Measurements from ENCODE around the gene CALML4. TPM values are rescaled to one million over a fixed set of nuclear protein-coding genes. Genes with fewer than 3 reads are reported as not detected.

Gene CALML4
- total RNA-seq, 1 experiment from 2014 or later = 19.5 TPM

DNA sequence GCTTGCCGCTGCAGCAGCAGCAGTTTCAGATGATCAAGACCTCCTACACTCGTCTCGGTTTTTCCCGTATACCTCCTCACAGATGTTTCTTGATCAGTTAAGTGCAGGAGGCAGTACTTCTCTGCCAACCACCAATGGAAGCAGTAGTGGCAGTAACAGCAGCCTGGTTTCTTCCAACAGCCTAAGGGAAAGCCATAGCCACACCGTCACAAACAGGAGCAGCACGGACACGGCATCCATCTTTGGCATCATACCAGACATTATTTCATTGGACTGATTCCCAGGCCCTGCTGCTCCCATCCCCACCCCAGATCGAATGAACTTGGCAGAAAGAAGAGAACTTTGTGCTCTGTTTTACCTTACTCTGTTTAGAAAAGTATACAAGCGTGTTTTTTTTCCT, 17.6 kb downstream of the CALML4 start:
- TF ChIP-seq, protein P1, sequence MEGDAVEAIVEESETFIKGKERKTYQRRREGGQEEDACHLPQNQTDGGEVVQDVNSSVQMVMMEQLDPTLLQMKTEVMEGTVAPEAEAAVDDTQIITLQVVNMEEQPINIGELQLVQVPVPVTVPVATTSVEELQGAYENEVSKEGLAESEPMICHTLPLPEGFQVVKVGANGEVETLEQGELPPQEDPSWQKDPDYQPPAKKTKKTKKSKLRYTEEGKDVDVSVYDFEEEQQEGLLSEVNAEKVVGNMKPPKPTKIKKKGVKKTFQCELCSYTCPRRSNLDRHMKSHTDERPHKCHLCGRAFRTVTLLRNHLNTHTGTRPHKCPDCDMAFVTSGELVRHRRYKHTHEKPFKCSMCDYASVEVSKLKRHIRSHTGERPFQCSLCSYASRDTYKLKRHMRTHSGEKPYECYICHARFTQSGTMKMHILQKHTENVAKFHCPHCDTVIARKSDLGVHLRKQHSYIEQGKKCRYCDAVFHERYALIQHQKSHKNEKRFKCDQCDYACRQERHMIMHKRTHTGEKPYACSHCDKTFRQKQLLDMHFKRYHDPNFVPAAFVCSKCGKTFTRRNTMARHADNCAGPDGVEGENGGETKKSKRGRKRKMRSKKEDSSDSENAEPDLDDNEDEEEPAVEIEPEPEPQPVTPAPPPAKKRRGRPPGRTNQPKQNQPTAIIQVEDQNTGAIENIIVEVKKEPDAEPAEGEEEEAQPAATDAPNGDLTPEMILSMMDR (IDR thresholded peaks at IDR 0.05; ENCODE audit: insufficient read depth in 1 of 2, low read depth in 1 of 2, low read length in 1 of 2, severe bottlenecking in 1 of 2, unreplicated experiment in 1 of 2) = no peak
- no peak overlapping the region for H3K27ac Mint-ChIP-seq (ENCODE audit: unreplicated experiment)
- DNase-seq = no peak
- H3K27me3 ChIP-seq (replicated peaks; ENCODE audit: control insufficient read depth, insufficient read depth, low read length) = no peaks in the 10 kb centered on the region
- ChIA-PET CTCF (no interaction called here), POLR2A (no interaction called here)
- H3K36me3 ChIP-seq (ENCODE audit: control insufficient read depth, insufficient read depth, low read length) = peaks cover 3% of the 10 kb centered on the region
- intact Hi-C loops (cut with micrococcal nuclease; ENCODE audit: unreplicated experiment) = no loop called here
- H3K36me3 Mint-ChIP-seq (ENCODE audit: insufficient read depth, unreplicated experiment) = peaks cover 83% of the 10 kb centered on the region
- H3K27me3 Mint-ChIP-seq (ENCODE audit: insufficient read depth, unreplicated experiment) = no peaks in the 10 kb centered on the region
- no peak overlapping the region for H3K4me3 ChIP-seq (ENCODE audit: low read depth, low read length)
- no peaks in the 10 kb centered on the region for H3K9me3 Mint-ChIP-seq (ENCODE audit: unreplicated experiment)
- no peaks in the 10 kb centered on the region for H3K4me1 Mint-ChIP-seq (ENCODE audit: low read depth, unreplicated experiment)
- H3K4me3 Mint-ChIP-seq (ENCODE audit: unreplicated experiment) = no peak overlapping the region
- BruUV-seq (replicated peaks) = no TSS peak
- no peaks in the 10 kb centered on the region for H3K4me1 ChIP-seq
- no peaks in the 10 kb centered on the region for H3K9me3 ChIP-seq

DNA sequence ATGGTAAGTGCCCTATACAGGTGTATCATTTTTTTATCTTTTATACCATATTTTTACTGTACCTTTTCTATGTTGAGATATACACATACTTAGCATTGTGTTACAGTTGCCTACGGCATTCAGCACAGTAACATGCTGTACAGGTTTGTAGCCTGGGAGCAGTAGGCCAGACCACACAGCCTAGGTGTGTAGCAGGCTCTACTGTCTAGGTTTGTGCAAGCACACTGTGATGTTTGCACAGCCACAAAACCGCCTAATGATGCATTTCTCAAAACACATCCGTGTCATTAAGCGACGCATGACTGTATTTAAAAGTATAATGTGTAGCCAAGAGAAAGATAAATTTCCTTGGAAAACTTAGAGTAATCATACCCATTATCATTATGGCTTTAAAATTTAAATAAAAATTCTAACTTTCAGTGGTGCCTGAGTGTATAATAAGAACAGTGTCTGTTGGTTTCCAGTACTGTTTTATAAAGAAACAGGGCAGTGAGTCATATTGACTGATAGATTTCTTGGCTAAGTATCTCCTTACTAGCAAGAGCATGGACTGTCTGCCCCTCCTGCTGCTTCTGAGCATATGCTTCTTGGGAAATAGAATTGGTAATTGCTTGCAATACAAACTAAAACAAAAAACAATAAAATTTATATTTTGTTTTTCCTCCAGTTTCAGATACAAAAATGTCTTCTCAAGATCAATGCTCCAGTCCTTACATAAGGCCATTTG, 18.3 kb downstream of the CALML4 start:
- Mint-ChIP-seq H3K36me3 (ENCODE audit: insufficient read depth, unreplicated experiment) (peaks cover 77% of the 10 kb centered on the region), H3K4me1 (ENCODE audit: low read depth, unreplicated experiment) (no peaks in the 10 kb centered on the region), H3K27ac (ENCODE audit: unreplicated experiment) (no peak overlapping the region), H3K27me3 (ENCODE audit: insufficient read depth, unreplicated experiment) (no peaks in the 10 kb centered on the region), H3K9me3 (ENCODE audit: unreplicated experiment) (no peaks in the 10 kb centered on the region), H3K4me3 (ENCODE audit: unreplicated experiment) (no peak overlapping the region)
- TF ChIP-seq, protein P1 (IDR thresholded peaks at IDR 0.05; ENCODE audit: insufficient read depth in 1 of 2, low read depth in 1 of 2, low read length in 1 of 2, severe bottlenecking in 1 of 2, unreplicated experiment in 1 of 2) = no peak
- DNase-seq = no peak
- Histone ChIP-seq H3K36me3 (ENCODE audit: control insufficient read depth, insufficient read depth, low read length) (peaks cover 3% of the 10 kb centered on the region), H3K4me1 (no peaks in the 10 kb centered on the region), H3K9me3 (no peaks in the 10 kb centered on the region), H3K27me3 (replicated peaks; ENCODE audit: control insufficient read depth, insufficient read depth, low read length) (no peaks in the 10 kb centered on the region), H3K4me3 (ENCODE audit: low read depth, low read length) (no peak overlapping the region)
- ChIA-PET POLR2A (interaction anchor here (0.6 kb wide), 1 partner anchor 665 kb away, joined by 3 read pairs; no protein-coding TSS in a partner anchor), CTCF (no interaction called here)
- no TSS peak for BruUV-seq (replicated peaks)
- intact Hi-C loops (cut with micrococcal nuclease; ENCODE audit: unreplicated experiment) = no loop called here

GRCh38 chr15:68184616-68185480, 20.3 kb downstream of the CALML4 start:
- BruUV-seq (replicated peaks) = no TSS peak
- H3K36me3 Mint-ChIP-seq (ENCODE audit: insufficient read depth, unreplicated experiment) = peaks cover 74% of the 10 kb centered on the region

More at GRCh38 chr15:68184616-68185480, 20.3 kb downstream of the CALML4 start:
- no peaks in the 10 kb centered on the region for H3K27me3 Mint-ChIP-seq (ENCODE audit: insufficient read depth, unreplicated experiment)
- no peaks in the 10 kb centered on the region for H3K27me3 ChIP-seq (replicated peaks; ENCODE audit: control insufficient read depth, insufficient read depth, low read length)
- H3K4me1 ChIP-seq = no peaks in the 10 kb centered on the region
- no peak overlapping the region for H3K4me3 Mint-ChIP-seq (ENCODE audit: unreplicated experiment)
- TF ChIP-seq, protein P1 (IDR thresholded peaks at IDR 0.05; ENCODE audit: insufficient read depth in 1 of 2, low read depth in 1 of 2, low read length in 1 of 2, severe bottlenecking in 1 of 2, unreplicated experiment in 1 of 2) = no peak
- no peaks in the 10 kb centered on the region for H3K9me3 ChIP-seq
- intact Hi-C loops (cut with micrococcal nuclease; ENCODE audit: unreplicated experiment) = no loop called here
- no peak overlapping the region for H3K4me3 ChIP-seq (ENCODE audit: low read depth, low read length)
- no peaks in the 10 kb centered on the region for H3K4me1 Mint-ChIP-seq (ENCODE audit: low read depth, unreplicated experiment)
- no peaks in the 10 kb centered on the region for H3K9me3 Mint-ChIP-seq (ENCODE audit: unreplicated experiment)
- peaks cover 3% of the 10 kb centered on the region for H3K36me3 ChIP-seq (ENCODE audit: control insufficient read depth, insufficient read depth, low read length)
- no peak for DNase-seq
- ChIA-PET CTCF (no interaction called here), POLR2A (no interaction called here)
- no peak overlapping the region for H3K27ac Mint-ChIP-seq (ENCODE audit: unreplicated experiment)
